OCI-LY1 (cell line): ENCODE data around the gene ZBTB5.

ENCODE experiments used
- H2AFZ ChIP-seq: fragments of 200-600 bp; sonication (generic), shearing (Covaris generic); 2 replicates; pipeline ENCODE4 v1.6.0; 2014; ENCODE audit warnings: antibody characterized with exemption, mild to moderate bottlenecking, low read length
- H3F3A ChIP-seq: fragments of 200-600 bp; sonication (generic), shearing (Covaris generic); 2 replicates; pipeline ENCODE4 v1.6.0; 2014; ENCODE audit warnings: mild to moderate bottlenecking, antibody characterized with exemption, low read length, moderate library complexity; ENCODE audit not compliant: insufficient read depth
- H3K27ac ChIP-seq: fragments of 200-600 bp; sonication (generic); 2 replicates; pipeline ENCODE4 v1.5.1; 2014; ENCODE audit warnings: low read length, mixed run types, mild to moderate bottlenecking, low read depth; ENCODE audit not compliant: poor library complexity, severe bottlenecking
- H3K27me3 ChIP-seq: fragments of 200-600 bp; sonication (generic); 2 replicates; pipeline ENCODE4 v1.6.0; 2014; ENCODE audit warnings: antibody characterized with exemption, mild to moderate bottlenecking, low read length, moderate library complexity; ENCODE audit not compliant: insufficient read depth
- H3K36me3 ChIP-seq: fragments of 200-600 bp; sonication (generic); 2 replicates; pipeline ENCODE4 v1.6.1; 2014; ENCODE audit warnings: mild to moderate bottlenecking, antibody characterized with exemption, low read length, moderate library complexity, mixed read lengths; ENCODE audit not compliant: insufficient read depth
- H3K4me1 ChIP-seq: fragments of 200-600 bp; sonication (generic); 2 replicates; pipeline ENCODE4 v1.5.1; 2014; ENCODE audit warnings: mild to moderate bottlenecking, low read length, moderate library complexity; ENCODE audit not compliant: insufficient read depth, severe bottlenecking
- H3K4me2 ChIP-seq: fragments of 200-600 bp; sonication (generic), shearing (Covaris generic); 2 replicates; pipeline ENCODE4 v1.6.1; 2014; ENCODE audit warnings: low read length
- H3K4me3 ChIP-seq: fragments of 200-600 bp; sonication (generic); 2 replicates; pipeline ENCODE4 v1.5.1; 2014; ENCODE audit warnings: low read length, low read depth, mild to moderate bottlenecking, mixed read lengths; ENCODE audit not compliant: poor library complexity, severe bottlenecking
- H3K79me2 ChIP-seq: fragments of 200-600 bp; shearing (Covaris generic); 2 replicates; pipeline ENCODE4 v1.6.1; 2016; ENCODE audit warnings: mixed run types, low read length, mixed read lengths; ENCODE audit not compliant: insufficient read depth
- H3K9ac ChIP-seq: fragments of 200-600 bp; sonication (generic), shearing (Covaris generic); 2 replicates; pipeline ENCODE4 v1.6.1; 2014; ENCODE audit warnings: mild to moderate bottlenecking, low read length, mixed read lengths
- H3K9me2 ChIP-seq: fragments of 200-600 bp; sonication (generic), shearing (Covaris generic); 2 replicates; pipeline ENCODE4 v1.6.1; 2014; ENCODE audit warnings: low read depth, mild to moderate bottlenecking, low read length, mixed read lengths
- H3K9me3 ChIP-seq: fragments of 200-600 bp; shearing (Covaris generic); 2 replicates; pipeline ENCODE4 v1.6.1; 2014; ENCODE audit warnings: low read length, mixed read lengths
- H4K20me1 ChIP-seq: fragments of 200-600 bp; sonication (generic), shearing (Covaris generic); 2 replicates; pipeline ENCODE4 v1.6.0; 2016; ENCODE audit warnings: mild to moderate bottlenecking, low read length; ENCODE audit not compliant: insufficient read depth
- EZH2 ChIP-seq: fragments of 200-600 bp; sonication (generic), shearing (Covaris generic); IDR thresholded peaks from 2 replicates; pipeline ENCODE4 v1.8.0; 2017; ENCODE audit warnings: borderline replicate concordance, mixed run types, mild to moderate bottlenecking, antibody characterized with exemption, low read length, moderate library complexity, mixed read lengths
- TF ChIP-seq, protein P1 (sequence below): fragments of 200-600 bp; sonication (generic), shearing (Covaris generic); IDR thresholded peaks from 2 replicates; pipeline ENCODE4 v1.5.1; 2017; ENCODE audit warnings: mild to moderate bottlenecking, antibody characterized with exemption, low read length, moderate library complexity, mixed read lengths

ZBTB5 gene

DNA sequence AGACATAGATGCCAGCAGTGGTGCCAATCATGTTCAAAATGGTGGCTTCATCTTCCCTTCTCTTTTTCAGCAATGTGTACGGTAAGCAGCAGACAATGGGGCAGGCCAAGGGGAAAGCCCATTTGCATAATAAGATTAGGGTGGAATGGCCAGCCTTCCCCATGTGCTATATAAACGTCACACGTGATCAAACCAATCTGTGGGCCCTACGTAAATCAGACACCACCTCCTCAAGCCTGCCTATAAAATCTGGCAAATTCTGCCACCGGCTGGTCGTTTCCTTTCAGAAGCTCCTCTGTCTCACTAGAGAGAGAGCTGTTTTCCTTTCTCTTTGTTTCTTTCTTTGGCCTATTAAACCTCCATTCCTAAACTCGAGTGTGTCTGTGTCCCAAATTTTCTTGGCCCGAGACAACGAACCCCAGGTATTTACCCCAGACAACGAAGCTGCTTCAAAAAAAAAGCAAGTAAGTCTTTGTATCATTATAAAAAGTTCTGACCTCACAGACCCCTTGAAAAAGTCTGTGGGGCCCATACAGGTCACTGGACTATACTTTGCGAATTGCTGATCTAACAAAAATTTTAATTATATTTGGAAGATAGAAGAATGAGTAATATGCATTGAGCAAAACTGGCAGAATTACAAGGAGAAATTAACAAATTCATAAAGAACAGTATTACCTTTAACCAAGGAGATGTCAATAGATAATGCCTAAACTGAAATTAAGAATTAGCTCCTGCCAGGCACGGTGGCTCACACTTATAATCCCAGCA, 15.2 kb downstream of the ZBTB5 start:
- Histone ChIP-seq H3K9me3 (no peaks in the 10 kb centered on the region), H3F3A (no peaks in the 10 kb centered on the region), H3K4me1 (peaks cover 42% of the 10 kb centered on the region), H3K27ac (no peak overlapping the region), H3K79me2 (peaks cover 70% of the 10 kb centered on the region), H3K4me2 (no peak overlapping the region), H3K9ac (no peak overlapping the region), H4K20me1 (no peaks in the 10 kb centered on the region), H3K27me3 (no peaks in the 10 kb centered on the region), H2AFZ (no peak overlapping the region), H3K9me2 (no peaks in the 10 kb centered on the region), H3K36me3 (peaks cover 37% of the 10 kb centered on the region), H3K4me3 (no peak overlapping the region)
- TF ChIP-seq, protein P1, sequence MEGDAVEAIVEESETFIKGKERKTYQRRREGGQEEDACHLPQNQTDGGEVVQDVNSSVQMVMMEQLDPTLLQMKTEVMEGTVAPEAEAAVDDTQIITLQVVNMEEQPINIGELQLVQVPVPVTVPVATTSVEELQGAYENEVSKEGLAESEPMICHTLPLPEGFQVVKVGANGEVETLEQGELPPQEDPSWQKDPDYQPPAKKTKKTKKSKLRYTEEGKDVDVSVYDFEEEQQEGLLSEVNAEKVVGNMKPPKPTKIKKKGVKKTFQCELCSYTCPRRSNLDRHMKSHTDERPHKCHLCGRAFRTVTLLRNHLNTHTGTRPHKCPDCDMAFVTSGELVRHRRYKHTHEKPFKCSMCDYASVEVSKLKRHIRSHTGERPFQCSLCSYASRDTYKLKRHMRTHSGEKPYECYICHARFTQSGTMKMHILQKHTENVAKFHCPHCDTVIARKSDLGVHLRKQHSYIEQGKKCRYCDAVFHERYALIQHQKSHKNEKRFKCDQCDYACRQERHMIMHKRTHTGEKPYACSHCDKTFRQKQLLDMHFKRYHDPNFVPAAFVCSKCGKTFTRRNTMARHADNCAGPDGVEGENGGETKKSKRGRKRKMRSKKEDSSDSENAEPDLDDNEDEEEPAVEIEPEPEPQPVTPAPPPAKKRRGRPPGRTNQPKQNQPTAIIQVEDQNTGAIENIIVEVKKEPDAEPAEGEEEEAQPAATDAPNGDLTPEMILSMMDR, result no peak
- no peak for TF ChIP-seq EZH2

DNA sequence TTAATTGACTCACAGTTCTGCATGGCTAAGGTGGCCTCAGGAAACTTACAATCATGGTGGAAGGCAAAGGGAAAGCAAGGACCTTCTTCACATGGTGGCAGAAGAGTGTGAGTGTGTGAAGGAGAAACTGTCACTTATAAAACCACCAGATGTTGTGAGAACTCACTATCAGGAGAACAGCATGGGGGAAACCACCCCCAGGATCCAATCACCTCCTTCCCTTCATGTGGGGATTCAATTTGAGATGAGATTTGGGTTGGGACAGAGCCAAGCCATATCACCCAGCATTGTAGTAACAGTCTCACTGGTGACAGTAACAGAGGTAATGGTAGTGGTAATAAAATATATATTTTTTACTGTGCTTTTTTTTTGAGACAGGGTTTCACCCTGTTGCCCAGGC, 18.1 kb downstream of the ZBTB5 start:
- H3K4me1 ChIP-seq, result peaks cover 14% of the 10 kb centered on the region
- H3K4me3 ChIP-seq, result no peak overlapping the region
- H3K27ac ChIP-seq, result no peak overlapping the region
- no peaks in the 10 kb centered on the region for H4K20me1 ChIP-seq
- TF ChIP-seq, protein P1, result no peak
- no peak for TF ChIP-seq EZH2
- H2AFZ ChIP-seq, result no peak overlapping the region
- H3K9me3 ChIP-seq, result no peaks in the 10 kb centered on the region
- peaks cover 49% of the 10 kb centered on the region for H3K79me2 ChIP-seq
- H3K9me2 ChIP-seq, result no peaks in the 10 kb centered on the region
- H3K36me3 ChIP-seq, result peaks cover 56% of the 10 kb centered on the region
- no peaks in the 10 kb centered on the region for H3F3A ChIP-seq
- H3K9ac ChIP-seq, result no peak overlapping the region
- no peaks in the 10 kb centered on the region for H3K27me3 ChIP-seq
- H3K4me2 ChIP-seq, result no peak overlapping the region

GRCh38 chr9:37446401-37446800, 18.8 kb downstream of the ZBTB5 start:
- Histone ChIP-seq H2AFZ (no peak overlapping the region), H3K9ac (no peak overlapping the region), H4K20me1 (no peaks in the 10 kb centered on the region), H3K36me3 (peaks cover 63% of the 10 kb centered on the region), H3K4me3 (no peak overlapping the region), H3K9me2 (no peaks in the 10 kb centered on the region), H3K4me1 (peaks cover 7% of the 10 kb centered on the region), H3K79me2 (peaks cover 41% of the 10 kb centered on the region), H3K4me2 (no peak overlapping the region), H3F3A (no peaks in the 10 kb centered on the region), H3K27me3 (no peaks in the 10 kb centered on the region), H3K27ac (no peak overlapping the region), H3K9me3 (no peaks in the 10 kb centered on the region)
- TF ChIP-seq, protein P1, result no peak
- no peak for TF ChIP-seq EZH2
